ENCODE measurements around the gene SLC23A2.

DNA sequence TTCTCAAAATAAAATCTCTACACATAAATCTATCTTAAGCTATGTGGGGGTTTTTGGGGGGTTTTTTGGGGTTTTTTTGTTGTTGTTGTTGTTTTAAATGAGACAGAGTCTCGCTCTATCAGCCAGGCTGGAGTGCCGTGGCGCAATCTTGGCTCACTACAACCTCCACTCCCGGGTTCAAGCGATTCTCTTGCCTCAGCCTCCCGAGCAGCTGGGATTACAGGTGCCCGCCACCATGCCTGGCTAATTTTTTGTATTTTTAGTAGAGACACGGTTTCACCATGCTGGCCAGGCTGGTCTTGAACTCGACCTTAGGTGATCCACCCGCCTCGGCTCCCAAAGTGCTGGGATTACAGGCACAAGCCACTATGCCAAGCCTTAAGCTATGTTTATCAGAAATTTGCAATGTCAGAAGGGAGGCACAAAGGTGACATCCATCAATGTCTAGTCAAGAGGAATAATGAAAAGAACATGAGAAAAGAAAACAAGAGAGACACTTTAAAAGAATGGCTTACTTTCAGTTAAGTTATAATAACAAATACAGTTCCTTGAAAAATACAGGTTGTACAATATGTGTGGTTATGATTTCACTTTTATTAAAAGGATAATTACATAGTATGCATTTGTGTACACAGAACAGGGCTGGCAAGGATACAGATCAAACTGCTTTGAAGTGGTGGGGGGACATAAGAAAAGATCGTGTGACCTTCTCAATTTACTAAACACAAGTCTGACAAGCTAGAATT lies 28.6 kb downstream of the SLC23A2 start:
- no peak for TF ChIP-seq CTCF (IDR thresholded peaks at IDR 0.05)
- no peak for TF ChIP-seq EP300 (IDR thresholded peaks at IDR 0.05; ENCODE audit: low read depth)
